Activated effector memory CD4-positive, alpha-beta T cell treated with Interleukin-2 at 50 U/mL for 16 hours (primary cell): ENCODE measurements around the gene CDK7.
"Not testable (repeated sequence)": the region's sequence is repeated elsewhere in the genome, so short reads cannot be mapped to it uniquely, and the experiment has no call there.

Source experiments
- DNase-seq: peaks from one replicate; pipeline ENCODE4 v3.0.0-alpha.2; 2020

Gene CDK7

DNA sequence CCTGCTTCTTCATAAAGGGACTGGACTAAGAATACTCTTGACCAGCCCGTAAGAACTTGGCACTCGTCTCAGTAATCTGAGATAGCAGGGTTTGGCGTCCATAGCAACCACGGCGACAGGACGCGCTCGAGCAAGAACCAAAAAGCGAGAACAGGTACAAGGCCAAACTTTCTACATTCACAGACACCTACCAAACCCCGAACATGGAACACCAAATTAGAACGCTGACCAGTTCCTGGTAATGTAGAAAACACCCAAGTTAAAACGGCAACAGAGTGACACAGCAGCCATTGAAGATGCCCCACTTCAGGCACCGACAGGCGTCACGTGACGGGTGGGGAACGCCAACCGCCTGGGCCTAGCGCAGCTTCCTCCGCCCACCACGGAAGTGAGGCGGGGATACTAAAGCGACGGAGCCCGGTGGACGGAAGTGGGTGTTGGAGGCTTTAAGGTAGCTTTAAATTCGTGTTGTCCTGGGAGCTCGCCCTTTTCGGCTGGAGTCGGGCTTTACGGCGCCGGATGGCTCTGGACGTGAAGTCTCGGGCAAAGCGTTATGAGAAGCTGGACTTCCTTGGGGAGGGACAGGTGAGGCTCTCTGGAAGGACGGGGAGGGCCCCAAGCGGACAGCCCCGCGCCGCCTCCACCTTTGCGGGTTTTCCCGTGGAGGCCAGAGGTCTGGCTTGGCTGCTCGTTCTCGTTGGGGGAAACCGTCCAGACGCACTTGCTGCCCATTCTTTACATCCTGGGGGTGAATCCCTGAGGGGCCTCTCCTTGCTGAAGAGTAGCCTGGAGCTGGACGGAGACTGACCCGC is at the start of gene CDK7:
Gene CDK7 (plus strand): TSS at position 430 of the 812 bp plus-strand sequence. CDS start 90 bp downstream, at position 520.
- peak; percentile 90 for DNase-seq

DNA sequence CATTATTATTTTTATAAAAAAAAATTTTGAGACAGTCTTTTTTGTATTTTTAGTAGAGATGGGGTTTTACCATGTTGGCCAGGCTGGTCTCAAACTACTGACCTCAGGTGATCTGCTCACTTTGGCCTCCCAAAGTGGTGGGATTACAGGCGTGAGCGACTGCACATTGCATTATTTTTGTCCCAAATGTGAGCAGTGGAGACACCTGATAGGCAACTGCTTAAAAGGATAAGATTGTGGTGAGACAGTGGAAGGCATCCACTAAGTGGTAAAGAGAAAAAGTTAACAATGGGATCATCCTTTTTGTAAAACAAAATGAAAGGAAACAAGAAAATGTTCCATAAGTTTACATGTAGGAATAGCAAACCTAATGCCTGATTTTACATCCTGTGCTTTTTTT is 47.3 kb upstream of the CDK7 start:
- no peak for DNase-seq

DNA sequence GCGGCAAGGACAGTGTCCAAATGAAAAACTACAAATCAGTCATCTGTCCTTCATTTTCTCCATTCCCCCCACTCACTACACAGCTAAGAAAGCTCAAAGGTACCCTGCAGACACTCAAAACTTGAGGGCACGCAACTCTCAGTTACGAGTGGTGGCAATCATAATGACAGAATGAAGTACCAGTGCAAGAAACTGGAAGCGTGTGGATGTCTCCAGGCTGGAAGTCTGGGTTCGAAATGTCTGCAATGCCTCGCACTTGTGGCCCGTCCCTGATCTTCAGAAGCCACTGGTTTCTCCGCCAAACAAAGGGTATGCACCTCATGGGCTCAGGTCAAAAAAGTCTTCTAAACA is 45.9 kb upstream of the CDK7 start:
- DNase-seq = no peak

DNA sequence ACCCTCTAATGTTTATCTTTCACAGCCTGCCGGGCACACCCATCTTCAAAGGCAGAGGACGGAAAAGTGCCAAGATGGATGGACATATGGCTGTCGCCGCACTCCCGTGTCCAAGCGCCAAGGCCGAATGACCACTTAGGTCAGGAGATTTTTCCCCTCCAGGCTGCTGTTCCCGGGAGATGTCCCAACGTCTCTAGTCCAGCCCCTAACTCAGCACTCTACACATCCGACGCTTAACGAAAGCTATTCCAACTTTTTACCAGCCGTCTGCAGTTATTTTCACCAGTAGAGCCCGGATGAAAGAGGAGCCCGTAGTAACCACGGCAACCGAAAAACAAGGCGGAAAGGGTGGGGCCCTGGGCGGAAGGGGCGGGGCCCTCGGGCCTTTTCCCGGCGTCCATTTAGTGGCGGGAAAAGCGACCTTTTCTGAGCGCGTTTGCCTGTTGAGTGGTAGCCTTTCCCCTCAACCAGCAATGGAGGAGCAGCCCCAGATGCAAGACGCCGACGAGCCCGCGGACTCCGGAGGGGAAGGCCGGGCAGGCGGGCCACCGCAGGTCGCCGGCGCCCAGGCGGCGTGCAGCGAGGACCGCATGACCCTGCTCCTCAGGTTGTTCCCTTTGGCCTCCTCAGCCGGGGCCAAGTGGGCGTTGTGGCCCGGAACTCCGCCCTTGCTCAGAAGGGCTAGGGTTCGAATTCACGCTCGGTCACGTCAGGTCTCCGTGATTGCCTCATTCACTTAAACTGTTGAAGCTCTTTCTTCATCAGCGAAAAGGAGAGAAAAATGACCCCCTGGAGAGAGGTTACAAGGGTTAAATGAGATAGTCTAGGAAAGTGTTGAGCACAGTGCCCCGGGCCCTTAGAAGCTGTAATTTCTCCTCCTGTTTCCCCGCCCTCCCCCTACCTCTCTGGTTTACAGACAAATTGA is 45.3 kb upstream of the CDK7 start, which contains the start of gene CENPH:
Gene CENPH (plus strand): TSS at position 422 of the 925 bp plus-strand sequence. CDS start 52 bp downstream, at position 474.
- peak; percentile 86 for DNase-seq

DNA sequence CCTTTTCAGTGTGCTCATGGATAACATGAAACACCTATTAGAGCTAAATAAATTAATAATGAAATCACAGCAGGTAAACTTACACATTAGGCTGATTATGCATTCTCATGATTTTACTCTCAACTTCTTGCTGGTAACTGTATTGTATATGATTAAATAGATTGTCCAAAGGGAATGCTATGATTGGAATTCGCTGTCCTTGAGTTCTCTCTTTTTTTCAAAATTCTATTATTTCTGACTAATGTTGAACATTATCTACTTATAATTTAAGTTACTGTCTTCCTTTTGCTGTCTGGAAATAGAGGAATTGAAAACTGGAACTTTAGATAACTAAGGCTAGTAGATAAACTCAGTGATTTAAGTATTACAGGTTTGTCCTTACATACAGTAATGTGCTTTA is 32.2 kb upstream of the CDK7 start:
- no peak for DNase-seq

DNA sequence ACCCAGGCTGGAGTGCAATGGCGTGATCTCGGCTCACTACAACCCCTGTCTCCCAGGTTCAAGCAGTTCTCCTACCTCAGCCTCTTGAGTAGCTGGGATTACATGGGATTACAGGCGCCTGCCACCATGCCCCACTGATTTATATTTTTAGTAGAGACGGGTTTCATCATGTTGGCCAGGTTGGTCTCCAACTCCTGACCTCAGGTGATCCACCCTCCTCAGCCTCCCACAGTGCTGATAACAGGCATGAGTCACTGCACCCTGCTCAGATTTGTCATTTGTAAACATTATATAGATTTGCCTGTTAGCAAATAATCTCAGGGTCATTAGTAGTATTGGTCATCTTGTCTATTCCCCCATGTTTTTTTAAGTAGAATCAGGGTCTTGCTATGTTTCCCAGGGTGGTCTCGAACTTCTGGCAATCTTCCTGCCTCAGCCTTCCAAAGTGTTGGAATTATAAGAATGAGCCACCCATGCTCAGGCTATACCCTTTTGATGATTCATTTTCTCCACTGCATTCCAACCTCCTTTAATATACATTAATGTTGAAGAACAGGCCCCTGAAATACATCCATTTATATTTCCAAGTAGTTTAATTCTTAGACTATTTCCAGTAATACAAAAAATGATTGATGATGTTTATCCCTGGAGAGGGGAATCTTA is 28.0 kb upstream of the CDK7 start:
- DNase-seq = no peak

DNA sequence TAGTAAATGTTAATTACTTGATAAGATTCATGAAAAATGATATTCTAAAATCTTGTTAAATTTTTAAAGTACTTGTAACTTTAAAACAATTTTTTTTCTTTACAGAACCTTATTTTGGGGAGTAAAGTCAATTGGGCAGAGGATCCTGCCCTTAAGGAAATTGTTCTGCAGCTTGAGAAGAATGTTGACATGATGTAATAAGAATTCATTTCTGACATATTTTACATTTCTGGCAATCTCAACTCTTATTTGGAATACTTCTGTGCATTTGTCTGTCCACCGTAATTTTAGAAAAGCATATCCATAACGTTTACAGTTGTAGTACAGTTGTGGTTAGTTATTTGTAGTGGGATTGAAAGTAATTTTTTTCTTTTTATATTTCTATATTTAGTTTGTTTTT is 25.1 kb upstream of the CDK7 start:
- no peak for DNase-seq

DNA sequence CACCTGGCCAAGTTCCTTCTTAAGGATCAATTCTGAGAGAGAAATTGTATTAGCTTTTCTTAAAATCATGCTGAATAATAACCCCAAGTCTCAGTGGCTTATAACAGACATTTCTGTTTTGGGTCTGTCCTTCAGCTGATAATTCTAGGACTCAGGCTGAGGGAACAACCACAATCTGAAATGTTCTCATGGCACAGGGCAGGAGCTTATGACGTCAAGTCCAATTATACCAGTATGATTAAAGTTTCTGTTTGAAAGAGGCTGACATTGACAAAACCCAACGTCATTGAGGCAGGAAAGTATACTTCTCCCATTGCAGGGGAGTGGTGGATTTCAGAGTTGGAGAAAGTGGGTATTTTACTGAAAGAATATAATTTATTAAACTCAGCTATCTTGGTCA is 23.5 kb upstream of the CDK7 start:
- DNase-seq = no peak

DNA sequence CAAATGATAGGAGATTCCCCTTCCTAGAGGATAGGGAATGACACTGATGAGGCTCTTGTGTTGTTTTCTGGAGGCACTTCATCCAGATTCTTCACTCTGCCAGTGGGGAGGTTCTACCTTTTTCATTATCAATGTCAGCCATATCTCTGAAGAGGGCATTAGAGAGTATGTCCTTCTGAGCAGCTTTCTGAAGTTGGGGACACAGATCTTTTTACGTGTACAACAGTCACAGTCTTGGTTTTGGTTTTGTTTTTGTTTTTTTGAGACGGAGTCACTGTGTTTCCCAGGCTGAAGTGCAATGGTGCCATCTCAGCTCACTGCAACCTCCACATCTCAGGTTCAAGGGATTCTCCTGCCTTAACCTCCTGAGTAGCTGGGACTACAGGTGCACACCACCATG is 22.7 kb upstream of the CDK7 start:
- no peak for DNase-seq

DNA sequence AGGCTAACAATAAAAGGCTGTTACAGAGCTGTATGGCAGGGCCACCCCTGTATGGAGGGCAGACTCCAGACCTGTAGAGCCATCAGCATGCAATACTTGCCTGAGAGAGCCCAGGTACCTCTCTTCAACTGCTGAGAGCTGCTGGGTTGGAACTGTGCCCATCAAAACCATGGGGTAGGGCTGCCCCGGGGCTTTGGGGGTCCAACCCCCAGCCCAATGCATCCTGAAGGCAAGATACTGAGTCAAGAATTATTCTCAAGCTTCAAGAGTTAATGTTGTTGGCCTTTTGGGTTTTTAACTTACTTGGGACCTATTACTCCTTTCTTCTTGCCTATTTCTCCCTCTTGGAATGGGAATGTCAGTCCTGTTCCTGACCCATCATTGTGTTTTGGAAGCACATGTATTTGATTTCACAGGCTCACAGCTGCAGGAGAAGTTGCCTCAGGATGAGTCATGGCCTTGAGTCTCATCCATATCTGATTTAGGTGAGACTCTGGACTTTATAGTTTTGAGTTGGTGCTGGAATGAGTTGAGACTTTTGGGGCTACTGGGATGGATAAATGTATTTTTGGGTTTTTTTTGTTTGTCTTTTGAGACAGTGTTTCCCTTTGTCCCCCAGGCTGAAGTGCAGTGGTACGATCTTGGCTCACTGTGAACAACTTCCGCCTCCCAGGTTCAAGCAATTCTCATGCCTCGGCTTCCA is 21.0 kb upstream of the CDK7 start:
- DNase-seq = no peak

DNA sequence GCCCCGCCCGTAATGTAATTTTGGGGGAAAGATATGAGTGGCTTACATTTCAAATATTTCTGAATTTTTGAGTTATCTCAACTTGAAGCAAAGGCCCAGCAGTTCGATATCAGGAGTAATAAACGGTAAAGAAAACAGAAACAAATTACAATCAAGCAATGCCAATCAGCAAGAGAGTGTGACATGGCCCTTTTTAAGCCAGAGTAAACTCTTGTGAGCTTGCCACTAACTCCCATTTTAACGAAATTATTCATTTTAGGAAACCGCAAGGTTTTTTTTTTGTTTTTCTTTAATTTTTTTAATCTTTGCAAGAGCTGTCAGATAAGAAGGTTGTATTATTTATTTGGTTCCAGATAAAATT is 17.6 kb upstream of the CDK7 start:
- no peak for DNase-seq

DNA sequence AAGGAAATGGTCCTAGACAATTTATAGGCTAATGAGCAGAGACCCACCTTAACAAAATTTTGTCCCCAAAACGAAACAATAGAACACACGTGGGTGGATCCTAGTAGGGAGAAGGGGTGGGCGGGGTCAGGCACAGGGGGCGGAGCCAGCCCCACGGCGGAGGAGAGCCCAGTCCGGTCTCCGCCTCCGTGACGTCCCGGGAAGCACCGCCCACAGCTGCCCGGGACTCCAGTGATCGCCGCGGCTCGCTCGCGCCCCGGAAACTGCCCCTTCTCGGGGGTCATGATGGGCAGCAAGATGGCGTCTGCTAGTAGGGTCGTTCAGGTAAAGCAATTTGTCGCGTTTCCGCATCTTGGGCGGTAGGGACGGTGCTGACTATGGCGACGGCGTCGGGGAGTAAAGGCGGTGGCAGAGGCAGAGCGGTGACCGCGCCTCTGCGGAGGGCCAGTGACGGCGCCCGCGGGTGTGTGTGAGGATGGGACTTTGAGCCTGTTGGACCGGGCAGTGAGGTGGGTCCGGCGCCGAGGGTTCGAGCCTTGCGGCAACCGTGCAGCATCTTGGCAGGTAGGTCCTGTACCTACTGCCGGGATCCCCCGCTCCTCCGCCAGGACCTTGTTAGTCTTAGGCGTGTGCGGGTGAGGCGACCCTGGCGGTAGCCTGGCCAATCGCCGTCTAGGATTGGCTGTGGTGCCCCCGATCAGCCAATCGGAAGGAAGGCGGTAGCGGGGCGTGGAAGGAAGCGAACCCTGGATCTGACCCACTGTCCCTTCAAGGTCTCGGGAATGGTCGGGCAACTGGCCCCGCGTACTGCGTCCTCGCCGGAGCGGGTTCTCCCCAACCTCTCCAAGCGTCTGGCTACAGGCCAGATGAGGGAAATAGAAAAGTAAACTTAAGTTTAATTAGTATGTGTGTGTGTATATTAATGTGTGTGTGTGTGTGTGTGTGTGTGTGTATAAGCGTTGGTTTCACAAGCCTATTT is 16.8 kb upstream of the CDK7 start:
- DNase-seq = peak; percentile 91

DNA sequence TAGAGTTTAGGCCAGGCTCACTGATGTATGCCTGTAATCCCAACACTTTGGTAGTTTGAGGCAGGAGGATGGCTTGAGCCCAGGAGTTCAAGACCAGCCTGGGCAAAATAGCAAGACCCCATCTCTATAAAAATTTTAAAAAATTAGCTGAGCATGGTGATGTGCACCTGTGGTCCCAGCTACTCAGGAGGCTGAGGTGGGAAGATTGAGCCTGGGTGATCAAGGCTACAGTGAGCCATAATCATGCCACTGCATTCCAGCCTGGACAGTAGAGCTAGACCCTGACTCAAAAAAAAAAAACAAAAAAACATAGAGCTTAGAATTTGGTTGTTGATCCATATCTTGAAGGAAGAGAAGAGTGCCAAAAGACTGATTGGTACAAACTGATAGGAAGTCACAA is 14.7 kb upstream of the CDK7 start:
- no peak for DNase-seq

DNA sequence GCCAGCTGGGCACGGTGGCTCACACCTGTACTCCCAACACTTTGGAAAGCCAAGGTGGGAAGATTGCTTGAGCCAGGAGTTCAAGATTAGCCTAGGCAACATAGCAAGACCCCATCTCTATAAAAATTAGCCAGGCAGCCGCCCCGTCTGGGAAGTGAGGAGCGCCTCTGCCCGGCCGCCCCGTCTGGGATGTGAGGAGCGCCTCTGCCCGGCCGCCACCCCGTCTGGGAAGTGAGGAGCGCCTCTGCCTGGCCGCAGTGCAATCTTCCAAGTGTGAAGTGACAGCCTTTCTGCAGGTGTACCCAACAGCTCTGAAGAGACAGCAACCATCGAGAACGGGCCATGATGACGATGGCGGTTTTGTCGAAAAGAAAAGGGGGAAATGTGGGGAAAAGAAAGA is 14.3 kb upstream of the CDK7 start:
- DNase-seq = not testable (repeated sequence)

DNA sequence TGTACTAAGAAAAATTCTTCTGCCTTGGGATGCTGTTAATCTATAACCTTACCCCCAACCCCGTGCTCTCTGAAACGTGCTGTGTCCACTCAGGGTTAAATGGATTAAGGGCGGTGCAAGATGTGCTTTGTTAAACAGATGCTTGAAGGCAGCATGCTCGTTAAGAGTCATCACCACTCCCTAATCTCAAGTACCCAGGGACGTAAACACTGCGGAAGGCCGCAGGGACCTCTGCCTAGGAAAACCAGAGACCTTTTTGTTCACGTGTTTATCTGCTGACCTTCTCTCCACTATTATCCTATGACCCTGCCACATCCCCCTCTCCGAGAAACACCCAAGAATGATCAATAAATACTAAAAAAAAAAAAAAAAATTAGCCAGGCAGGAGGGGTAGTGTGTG is 13.9 kb upstream of the CDK7 start:
- DNase-seq = not testable (repeated sequence)

DNA sequence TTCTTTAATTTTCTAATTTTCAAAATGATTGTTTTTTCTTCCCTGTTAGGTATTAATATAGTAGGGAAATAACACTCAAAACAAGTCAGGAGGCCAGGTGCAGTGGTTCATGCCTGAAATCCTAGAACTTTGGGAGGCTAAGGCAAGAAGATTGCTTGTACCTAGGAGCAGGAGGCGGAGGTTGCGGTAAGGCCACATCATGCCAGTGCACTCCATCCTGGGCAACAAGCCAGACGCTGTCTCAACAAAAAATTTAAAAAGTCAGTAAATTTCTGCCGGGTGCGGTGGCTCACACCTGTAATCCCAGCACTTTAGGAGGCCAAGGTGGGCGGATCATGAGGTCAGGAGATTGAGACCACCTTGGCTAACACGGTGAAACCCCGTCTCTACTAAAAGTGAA is 10.2 kb upstream of the CDK7 start:
- DNase-seq = no peak

DNA sequence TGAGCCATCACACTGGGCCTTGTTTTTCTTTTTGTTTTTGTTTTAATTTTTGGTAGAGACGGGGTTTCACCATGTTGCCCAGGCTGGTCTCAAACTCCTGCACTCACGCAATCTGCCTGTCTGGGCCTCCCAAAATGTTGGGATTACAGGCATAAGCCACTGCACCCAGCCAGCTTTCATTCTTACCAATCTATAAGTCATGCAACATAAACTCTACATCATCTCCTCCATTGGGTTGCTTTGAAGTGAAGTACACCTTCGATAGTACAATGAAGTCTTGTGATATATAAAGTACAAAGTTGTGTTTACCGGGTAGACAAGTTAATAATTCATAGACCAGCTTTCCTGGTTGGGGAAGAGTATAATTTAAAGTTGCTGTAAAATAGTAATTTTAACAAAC is 8.8 kb upstream of the CDK7 start:
- no peak for DNase-seq

DNA sequence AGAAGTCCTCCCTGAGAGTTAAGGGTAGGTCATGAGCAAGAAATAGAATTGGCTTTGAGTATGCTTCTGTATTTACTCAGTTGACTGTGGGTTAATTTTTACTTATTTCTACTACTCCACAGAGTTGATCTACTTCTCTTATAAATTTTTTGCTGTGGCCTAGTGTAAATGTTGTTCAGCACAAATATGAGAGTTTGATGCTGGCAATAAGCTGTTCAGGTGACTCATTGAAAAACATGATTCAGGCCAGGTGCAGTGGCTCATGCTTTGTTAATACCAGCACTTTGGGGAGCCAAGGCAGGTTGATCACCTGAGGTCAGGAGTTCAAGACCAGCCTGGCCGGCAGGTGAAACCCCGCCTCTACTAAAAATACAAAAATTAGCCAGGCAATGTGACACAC is 4.5 kb upstream of the CDK7 start:
- no peak for DNase-seq

DNA sequence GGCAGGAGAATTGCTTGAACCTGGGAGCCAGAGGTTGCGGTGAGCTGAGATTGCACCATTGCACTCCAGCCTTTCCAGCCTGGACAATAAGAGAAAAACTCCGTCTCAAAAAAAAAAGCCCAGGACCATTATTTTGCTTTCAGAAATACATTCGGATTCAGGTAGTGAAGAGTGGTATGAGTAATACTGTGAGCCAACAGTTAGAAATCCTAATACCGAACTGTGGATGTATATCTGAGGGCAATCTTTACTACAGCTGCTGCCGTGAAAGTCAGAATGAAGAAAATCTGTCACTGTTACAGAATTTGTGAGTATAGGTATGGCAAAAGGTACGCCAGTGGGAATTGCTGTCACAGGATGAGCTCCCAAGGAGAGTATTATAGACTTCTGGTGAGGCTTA is 3.4 kb upstream of the CDK7 start:
- DNase-seq = no peak

DNA sequence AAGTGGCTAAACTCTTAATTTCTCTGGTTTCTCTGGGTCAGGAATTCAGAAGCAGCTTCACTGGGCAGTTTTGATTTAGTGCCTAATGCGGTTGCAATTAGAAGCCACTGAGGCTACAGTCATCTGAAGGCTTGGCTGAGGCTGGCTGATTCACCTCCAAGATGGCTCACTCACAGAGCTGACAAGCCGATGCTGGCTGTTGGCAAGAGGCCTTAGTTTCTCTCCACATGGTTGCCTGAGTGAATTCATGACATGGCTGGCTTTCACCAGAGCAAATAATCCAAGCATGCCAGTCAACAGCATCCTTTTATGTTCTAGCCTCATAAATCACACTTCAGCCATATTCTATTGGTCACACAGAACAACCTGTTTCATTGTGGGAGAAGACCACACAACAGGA is 2.8 kb upstream of the CDK7 start:
- DNase-seq = no peak

DNA sequence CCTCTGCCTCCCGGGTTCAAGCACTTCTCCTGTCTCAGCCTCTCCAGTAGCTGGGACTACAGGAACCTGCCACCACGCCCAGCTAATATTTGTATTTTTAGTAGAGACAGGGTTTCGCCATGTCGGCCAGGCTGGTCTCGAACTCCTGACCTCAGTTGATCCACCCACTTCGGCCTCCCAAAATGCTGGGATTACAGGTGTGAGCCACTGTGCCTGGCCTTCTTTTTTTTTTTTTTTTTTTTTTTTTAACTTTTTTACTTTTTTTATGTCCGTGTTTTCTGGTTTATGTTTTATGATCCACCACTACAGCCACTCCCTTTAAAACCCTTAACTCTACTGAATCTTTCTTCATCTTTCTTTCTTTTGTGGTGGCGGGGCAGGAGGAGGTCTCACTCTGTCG is 2.0 kb downstream of the CDK7 start:
- not testable (repeated sequence) for DNase-seq

DNA sequence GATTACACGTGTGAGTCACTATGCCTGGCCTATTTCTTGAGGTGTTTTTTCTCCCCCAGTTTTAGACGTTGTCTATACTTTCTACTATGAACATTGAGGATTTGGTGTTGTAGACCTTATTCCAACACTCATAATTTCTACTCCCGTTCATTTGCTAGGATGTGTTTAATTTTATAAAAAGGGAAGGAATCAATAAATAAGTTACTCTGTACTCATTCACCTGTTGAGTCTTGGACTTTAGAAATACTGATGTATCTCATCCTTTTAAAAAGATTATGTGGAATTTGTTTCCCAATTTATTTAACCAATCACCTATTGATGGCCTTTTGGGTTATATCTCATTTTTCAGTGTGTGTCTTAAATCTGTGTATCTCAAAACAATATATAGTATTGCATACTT is 3.2 kb downstream of the CDK7 start:
- DNase-seq = no peak
